Measurements from ENCODE around the gene ADAMTS17.

DNA sequence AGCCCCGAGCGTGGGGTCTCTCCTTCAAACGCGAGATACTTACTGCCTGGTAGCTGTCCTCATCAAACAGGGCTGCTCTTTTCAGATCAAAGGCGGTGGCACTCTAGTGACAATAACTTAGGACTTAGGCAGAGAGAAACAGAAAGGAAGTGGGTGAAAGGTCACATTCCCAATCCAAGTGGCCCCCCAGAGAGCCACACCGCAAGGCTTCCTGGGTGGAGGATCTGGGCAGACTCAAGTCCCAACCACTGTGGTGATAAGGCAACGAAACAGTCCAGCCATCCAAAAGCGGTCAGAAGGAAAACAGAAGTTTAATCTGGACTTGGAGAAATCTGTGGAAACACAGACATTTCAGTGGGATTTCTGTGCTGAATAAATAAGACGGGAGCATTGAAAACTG, 227.2 kb downstream of the ADAMTS17 start:
- TF ChIP-seq, protein P1, sequence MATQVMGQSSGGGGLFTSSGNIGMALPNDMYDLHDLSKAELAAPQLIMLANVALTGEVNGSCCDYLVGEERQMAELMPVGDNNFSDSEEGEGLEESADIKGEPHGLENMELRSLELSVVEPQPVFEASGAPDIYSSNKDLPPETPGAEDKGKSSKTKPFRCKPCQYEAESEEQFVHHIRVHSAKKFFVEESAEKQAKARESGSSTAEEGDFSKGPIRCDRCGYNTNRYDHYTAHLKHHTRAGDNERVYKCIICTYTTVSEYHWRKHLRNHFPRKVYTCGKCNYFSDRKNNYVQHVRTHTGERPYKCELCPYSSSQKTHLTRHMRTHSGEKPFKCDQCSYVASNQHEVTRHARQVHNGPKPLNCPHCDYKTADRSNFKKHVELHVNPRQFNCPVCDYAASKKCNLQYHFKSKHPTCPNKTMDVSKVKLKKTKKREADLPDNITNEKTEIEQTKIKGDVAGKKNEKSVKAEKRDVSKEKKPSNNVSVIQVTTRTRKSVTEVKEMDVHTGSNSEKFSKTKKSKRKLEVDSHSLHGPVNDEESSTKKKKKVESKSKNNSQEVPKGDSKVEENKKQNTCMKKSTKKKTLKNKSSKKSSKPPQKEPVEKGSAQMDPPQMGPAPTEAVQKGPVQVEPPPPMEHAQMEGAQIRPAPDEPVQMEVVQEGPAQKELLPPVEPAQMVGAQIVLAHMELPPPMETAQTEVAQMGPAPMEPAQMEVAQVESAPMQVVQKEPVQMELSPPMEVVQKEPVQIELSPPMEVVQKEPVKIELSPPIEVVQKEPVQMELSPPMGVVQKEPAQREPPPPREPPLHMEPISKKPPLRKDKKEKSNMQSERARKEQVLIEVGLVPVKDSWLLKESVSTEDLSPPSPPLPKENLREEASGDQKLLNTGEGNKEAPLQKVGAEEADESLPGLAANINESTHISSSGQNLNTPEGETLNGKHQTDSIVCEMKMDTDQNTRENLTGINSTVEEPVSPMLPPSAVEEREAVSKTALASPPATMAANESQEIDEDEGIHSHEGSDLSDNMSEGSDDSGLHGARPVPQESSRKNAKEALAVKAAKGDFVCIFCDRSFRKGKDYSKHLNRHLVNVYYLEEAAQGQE (IDR thresholded peaks at IDR 0.05; ENCODE audit: insufficient read depth in 1 of 2, low read depth in 2 of 2, low read length in 1 of 2) = no peak
- no peak for TF ChIP-seq CTCF (IDR thresholded peaks at IDR 0.05)
- TF ChIP-seq POLR2AphosphoS5 (IDR thresholded peaks at IDR 0.05; ENCODE audit: low read depth, low read length) = no peak
- TF ChIP-seq SIN3A (IDR thresholded peaks at IDR 0.05; ENCODE audit: borderline replicate concordance, insufficient read depth, low read depth, low read length) = no peak
- TF ChIP-seq TCF7L2 (IDR thresholded peaks at IDR 0.05; ENCODE audit: low read depth, low read length) = no peak
